GM23338 (cell line): ENCODE data around the gene STPG4. TPM values are rescaled to one million over a fixed set of nuclear protein-coding genes. Genes with fewer than 3 reads are reported as not detected.

Experiments used
- ATAC-seq: fragments of 200-7000 bp; cut with Tn5 transposase; 3 replicates; pipeline ENCODE4 v1.9.1; 2020
- DNase-seq: peaks from one replicate; pipeline ENCODE4 v3.0.0-alpha.2; 2015; ENCODE audit warnings: low spot score
- H2AFZ ChIP-seq: fragments of 200-600 bp; sonication (generic); 2 replicates; pipeline ENCODE4 v1.8.0; 2016; ENCODE audit warnings: antibody characterized with exemption, mild to moderate bottlenecking, moderate library complexity
- H3F3A ChIP-seq: fragments of 200-600 bp; sonication (generic); replicated peaks from 2 replicates; pipeline ENCODE4 v1.8.0; 2017; ENCODE audit warnings: antibody characterized with exemption, mixed run types, low read depth
- H3K27ac ChIP-seq: fragments of 200-600 bp; sonication (generic); 2 replicates; pipeline ENCODE4 v1.6.1; 2016; ENCODE audit warnings: low read depth
- H3K27me3 ChIP-seq: fragments of 200-600 bp; sonication (generic); 2 replicates; pipeline ENCODE4 v1.8.0; 2016; ENCODE audit warnings: mild to moderate bottlenecking, mixed run types, moderate library complexity; ENCODE audit not compliant: insufficient read depth
- H3K36me3 ChIP-seq: fragments of 200-600 bp; sonication (generic); 2 replicates; pipeline ENCODE4 v1.8.0; 2016; ENCODE audit warnings: mild to moderate bottlenecking; ENCODE audit not compliant: insufficient read depth
- H3K4me1 ChIP-seq: fragments of 200-600 bp; sonication (generic); 2 replicates; pipeline ENCODE4 v1.8.0; 2016; ENCODE audit warnings: mild to moderate bottlenecking, moderate library complexity; ENCODE audit not compliant: insufficient read depth
- H3K4me2 ChIP-seq: fragments of 200-600 bp; sonication (generic); 2 replicates; pipeline ENCODE4 v1.7.1; 2017; ENCODE audit warnings: mixed run types
- H3K4me3 ChIP-seq: fragments of 200-600 bp; sonication (generic); 2 replicates; pipeline ENCODE4 v1.6.1; 2016; ENCODE audit warnings: mixed run types
- H3K79me2 ChIP-seq: fragments of 200-600 bp; sonication (generic); replicated peaks from 2 replicates; pipeline ENCODE4 v1.8.0; 2017; ENCODE audit warnings: mild to moderate bottlenecking; ENCODE audit not compliant: insufficient read depth
- H3K9me2 ChIP-seq: fragments of 200-600 bp; sonication (generic); 2 replicates; pipeline ENCODE4 v1.8.0; 2017; ENCODE audit not compliant: insufficient read depth
- H4K20me1 ChIP-seq: fragments of 200-600 bp; sonication (generic); replicated peaks from 2 replicates; pipeline ENCODE4 v1.8.0; 2017; ENCODE audit warnings: mild to moderate bottlenecking; ENCODE audit not compliant: insufficient read depth
- H3K27ac Mint-ChIP-seq: 2 replicates; pipeline ENCODE4 v1.8.0; 2020; ENCODE audit warnings: inconsistent platforms, mild to moderate bottlenecking, moderate library complexity, mixed read lengths
- H3K27me3 Mint-ChIP-seq: 3 replicates; pipeline ENCODE4 v1.8.0; 2022; ENCODE audit warnings: low read depth, mild to moderate bottlenecking, moderate library complexity, mixed read lengths, inconsistent platforms; ENCODE audit not compliant: insufficient read depth, poor library complexity
- H3K36me3 Mint-ChIP-seq: 3 replicates; pipeline ENCODE4 v1.8.0; 2021; ENCODE audit warnings: low read depth, mild to moderate bottlenecking, inconsistent platforms, moderate library complexity, mixed read lengths
- H3K4me1 Mint-ChIP-seq: 3 replicates; pipeline ENCODE4 v1.8.0; 2020; ENCODE audit warnings: mild to moderate bottlenecking, inconsistent platforms, mixed read lengths
- H3K4me3 Mint-ChIP-seq: 3 replicates; pipeline ENCODE4 v1.8.0; 2021; ENCODE audit warnings: moderate library complexity, mild to moderate bottlenecking, inconsistent platforms, mixed read lengths
- H3K9me3 Mint-ChIP-seq: 3 replicates; pipeline ENCODE4 v1.8.0; 2020; ENCODE audit warnings: moderate library complexity, mild to moderate bottlenecking, inconsistent platforms, mixed read lengths
- CREB1 ChIP-seq: fragments of 250-450 bp; sonication (Bioruptor Pico); IDR thresholded peaks from 2 replicates; pipeline ENCODE4 v1.5.0; 2020; ENCODE audit warnings: low read depth, mild to moderate bottlenecking, moderate library complexity
- CTCF ChIP-seq, 2 experiments: fragments of 200-600 bp in 1 of 2; sonication (generic) in 1 of 2; conservative IDR thresholded peaks; 2 replicates each; pipeline versions ENCODE4 v1.5.1 to v1.6.1; 2016 to 2017; ENCODE audit warnings: antibody characterized with exemption in 2 of 2, low read depth in 2 of 2, mild to moderate bottlenecking in 2 of 2, moderate library complexity in 1 of 2
- ETS1 ChIP-seq: IDR thresholded peaks from 2 replicates; pipeline ENCODE4 v1.6.1; 2016; ENCODE audit warnings: antibody characterized with exemption
- EZH2 ChIP-seq: fragments of 200-600 bp; sonication (generic); IDR thresholded peaks from one replicate; pipeline ENCODE4 v1.8.0; 2017; ENCODE audit warnings: antibody characterized with exemption, mild to moderate bottlenecking, low read depth; ENCODE audit not compliant: unreplicated experiment
- EZH2phosphoT487 ChIP-seq: fragments of 200-600 bp; sonication (generic); IDR thresholded peaks from one replicate; pipeline ENCODE4 v1.8.1; 2018; ENCODE audit warnings: antibody characterized with exemption; ENCODE audit not compliant: unreplicated experiment
- JUNB ChIP-seq: IDR thresholded peaks from one replicate; pipeline ENCODE4 v1.6.1; 2016; ENCODE audit warnings: antibody characterized with exemption; ENCODE audit not compliant: unreplicated experiment
- NANOG ChIP-seq: IDR thresholded peaks from 2 replicates; pipeline ENCODE4 v1.6.1; 2016; ENCODE audit warnings: antibody characterized with exemption, borderline replicate concordance
- POLR2AphosphoS5 ChIP-seq: IDR thresholded peaks from 2 replicates; pipeline ENCODE4 v1.6.1; 2016; ENCODE audit warnings: antibody characterized with exemption, low read depth
- ZNF331 ChIP-seq: fragments of 250-450 bp; sonication (Bioruptor Pico); IDR thresholded peaks from 2 replicates; pipeline ENCODE4 v1.5.0; 2020; ENCODE audit warnings: low read depth, mild to moderate bottlenecking, moderate library complexity
- polyA plus RNA-seq: library from polyadenylated mRNA; unstranded; fragments of >200 nt; fragmentation: Nextera tagmentation; extraction: Ambion mirVana; gene quantifications from 2 replicates; pipeline ENCODE4 v1.2.1, GENCODE V29; 2016
- total RNA-seq: library from RNA; depleted of rRNA; stranded (reverse); fragments of >200 nt; shearing (Covaris generic); gene quantifications from 2 replicates; pipeline ENCODE4 v1.2.3, GENCODE V29; 2014
- TF ChIP-seq, protein P1 (sequence below): fragments of 250-450 bp; sonication (Bioruptor Pico); IDR thresholded peaks from 2 replicates; pipeline ENCODE4 v1.5.0; 2020; ENCODE audit warnings: mild to moderate bottlenecking, moderate library complexity

The STPG4 gene
- total and polyA plus RNA-seq, 2 experiments from 2014 or later: 0.28 TPM; not detected in 1

GRCh38 chr2:47145466-47145865 is 9.6 kb downstream of the STPG4 start (continued):
- TF ChIP-seq, protein P1, sequence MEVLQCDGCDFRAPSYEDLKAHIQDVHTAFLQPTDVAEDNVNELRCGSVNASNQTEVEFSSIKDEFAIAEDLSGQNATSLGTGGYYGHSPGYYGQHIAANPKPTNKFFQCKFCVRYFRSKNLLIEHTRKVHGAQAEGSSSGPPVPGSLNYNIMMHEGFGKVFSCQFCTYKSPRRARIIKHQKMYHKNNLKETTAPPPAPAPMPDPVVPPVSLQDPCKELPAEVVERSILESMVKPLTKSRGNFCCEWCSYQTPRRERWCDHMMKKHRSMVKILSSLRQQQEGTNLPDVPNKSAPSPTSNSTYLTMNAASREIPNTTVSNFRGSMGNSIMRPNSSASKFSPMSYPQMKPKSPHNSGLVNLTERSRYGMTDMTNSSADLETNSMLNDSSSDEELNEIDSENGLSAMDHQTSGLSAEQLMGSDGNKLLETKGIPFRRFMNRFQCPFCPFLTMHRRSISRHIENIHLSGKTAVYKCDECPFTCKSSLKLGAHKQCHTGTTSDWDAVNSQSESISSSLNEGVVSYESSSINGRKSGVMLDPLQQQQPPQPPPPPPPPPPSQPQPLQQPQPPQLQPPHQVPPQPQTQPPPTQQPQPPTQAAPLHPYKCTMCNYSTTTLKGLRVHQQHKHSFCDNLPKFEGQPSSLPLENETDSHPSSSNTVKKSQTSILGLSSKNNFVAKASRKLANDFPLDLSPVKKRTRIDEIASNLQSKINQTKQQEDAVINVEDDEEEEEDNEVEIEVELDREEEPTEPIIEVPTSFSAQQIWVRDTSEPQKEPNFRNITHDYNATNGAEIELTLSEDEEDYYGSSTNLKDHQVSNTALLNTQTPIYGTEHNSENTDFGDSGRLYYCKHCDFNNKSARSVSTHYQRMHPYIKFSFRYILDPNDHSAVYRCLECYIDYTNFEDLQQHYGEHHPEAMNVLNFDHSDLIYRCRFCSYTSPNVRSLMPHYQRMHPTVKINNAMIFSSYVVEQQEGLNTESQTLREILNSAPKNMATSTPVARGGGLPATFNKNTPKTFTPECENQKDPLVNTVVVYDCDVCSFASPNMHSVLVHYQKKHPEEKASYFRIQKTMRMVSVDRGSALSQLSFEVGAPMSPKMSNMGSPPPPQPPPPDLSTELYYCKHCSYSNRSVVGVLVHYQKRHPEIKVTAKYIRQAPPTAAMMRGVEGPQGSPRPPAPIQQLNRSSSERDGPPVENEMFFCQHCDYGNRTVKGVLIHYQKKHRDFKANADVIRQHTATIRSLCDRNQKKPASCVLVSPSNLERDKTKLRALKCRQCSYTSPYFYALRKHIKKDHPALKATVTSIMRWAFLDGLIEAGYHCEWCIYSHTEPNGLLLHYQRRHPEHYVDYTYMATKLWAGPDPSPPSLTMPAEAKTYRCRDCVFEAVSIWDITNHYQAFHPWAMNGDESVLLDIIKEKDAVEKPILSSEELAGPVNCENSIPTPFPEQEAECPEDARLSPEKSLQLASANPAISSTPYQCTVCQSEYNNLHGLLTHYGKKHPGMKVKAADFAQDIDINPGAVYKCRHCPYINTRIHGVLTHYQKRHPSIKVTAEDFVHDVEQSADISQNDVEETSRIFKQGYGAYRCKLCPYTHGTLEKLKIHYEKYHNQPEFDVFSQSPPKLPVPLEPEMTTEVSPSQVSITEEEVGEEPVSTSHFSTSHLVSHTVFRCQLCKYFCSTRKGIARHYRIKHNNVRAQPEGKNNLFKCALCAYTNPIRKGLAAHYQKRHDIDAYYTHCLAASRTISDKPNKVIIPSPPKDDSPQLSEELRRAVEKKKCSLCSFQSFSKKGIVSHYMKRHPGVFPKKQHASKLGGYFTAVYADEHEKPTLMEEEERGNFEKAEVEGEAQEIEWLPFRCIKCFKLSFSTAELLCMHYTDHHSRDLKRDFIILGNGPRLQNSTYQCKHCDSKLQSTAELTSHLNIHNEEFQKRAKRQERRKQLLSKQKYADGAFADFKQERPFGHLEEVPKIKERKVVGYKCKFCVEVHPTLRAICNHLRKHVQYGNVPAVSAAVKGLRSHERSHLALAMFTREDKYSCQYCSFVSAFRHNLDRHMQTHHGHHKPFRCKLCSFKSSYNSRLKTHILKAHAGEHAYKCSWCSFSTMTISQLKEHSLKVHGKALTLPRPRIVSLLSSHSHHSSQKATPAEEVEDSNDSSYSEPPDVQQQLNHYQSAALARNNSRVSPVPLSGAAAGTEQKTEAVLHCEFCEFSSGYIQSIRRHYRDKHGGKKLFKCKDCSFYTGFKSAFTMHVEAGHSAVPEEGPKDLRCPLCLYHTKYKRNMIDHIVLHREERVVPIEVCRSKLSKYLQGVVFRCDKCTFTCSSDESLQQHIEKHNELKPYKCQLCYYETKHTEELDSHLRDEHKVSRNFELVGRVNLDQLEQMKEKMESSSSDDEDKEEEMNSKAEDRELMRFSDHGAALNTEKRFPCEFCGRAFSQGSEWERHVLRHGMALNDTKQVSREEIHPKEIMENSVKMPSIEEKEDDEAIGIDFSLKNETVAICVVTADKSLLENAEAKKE (CRISPR knock-in tag): no peak
- TF ChIP-seq EZH2phosphoT487 (no peak), CREB1 (CRISPR knock-in tag) (no peak), ETS1 (no peak), NANOG (no peak), JUNB (no peak), ZNF331 (CRISPR knock-in tag) (no peak), POLR2AphosphoS5 (no peak)

GRCh38 chr2:47141520-47141919 is 13.6 kb downstream of the STPG4 start:
- Histone ChIP-seq H3K27me3 (no peaks in the 10 kb centered on the region), H3F3A (no peaks in the 10 kb centered on the region), H3K4me2 (no peak overlapping the region), H3K4me1 (no peaks in the 10 kb centered on the region), H3K79me2 (no peaks in the 10 kb centered on the region), H3K27ac (no peak overlapping the region), H3K36me3 (no peaks in the 10 kb centered on the region; the same call in 1 of the 2 replicates), H3K4me3 (no peak overlapping the region), H3K9me2 (no peaks in the 10 kb centered on the region), H2AFZ (no peak overlapping the region), H4K20me1 (no peaks in the 10 kb centered on the region)
- Mint-ChIP-seq H3K9me3 (peaks cover 10% of the 10 kb centered on the region; the same call in 2 of the 3 replicates), H3K27ac (no peak overlapping the region), H3K36me3 (peaks cover 12% of the 10 kb centered on the region; the same call in 2 of the 3 replicates), H3K27me3 (no peaks in the 10 kb centered on the region), H3K4me3 (no peak overlapping the region), H3K4me1 (no peaks in the 10 kb centered on the region)
- ATAC-seq: no peak
- TF ChIP-seq ZNF331 (CRISPR knock-in tag) (no peak), POLR2AphosphoS5 (no peak), NANOG (no peak), ETS1 (no peak), EZH2 (no peak), EZH2phosphoT487 (no peak), CTCF (conservative IDR thresholded peaks at IDR 0.05; ENCODE audit: low read depth in 2 of 2) (no peak)
- DNase-seq: no peak
